DMS79 treated with DMSO at 0.1 percent for 48 hours (cell line): ENCODE results near the gene MTCL1.
A peak's percentile ranks its signal among the peaks of the same experiment; 100 is the strongest.

Source experiments
- DNase-seq: peaks from one replicate; lab custom pipeline; 2025; lab: John Stamatoyannopoulos, UW

The MTCL1 gene

DNA sequence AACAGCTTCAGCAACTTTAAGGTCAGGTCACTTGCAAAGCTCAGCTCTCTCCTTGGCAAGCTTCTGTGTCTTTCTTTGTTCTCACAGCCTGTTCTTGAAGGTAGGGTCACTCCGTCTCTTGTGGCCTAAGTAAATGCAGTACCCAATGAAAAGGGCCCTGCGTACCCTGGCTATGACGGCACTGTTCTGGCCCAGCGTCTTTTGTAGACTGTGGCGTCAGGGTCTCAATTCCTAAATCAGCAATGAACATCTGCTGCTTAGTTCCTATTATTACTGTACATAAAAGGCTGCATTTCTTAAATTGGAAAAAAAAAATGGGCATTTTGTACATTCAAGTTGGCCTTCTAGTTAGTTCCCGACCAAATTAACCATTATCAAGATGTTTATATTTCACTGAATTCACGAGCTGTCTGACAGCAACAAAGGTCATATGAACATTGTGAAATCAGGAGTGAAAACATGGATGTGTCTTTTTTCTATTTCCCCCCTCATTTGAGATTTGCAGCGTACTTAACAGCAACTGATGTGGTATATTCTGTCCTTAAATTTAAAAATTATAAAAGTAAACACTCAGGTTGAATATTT, 17.0 kb upstream of the MTCL1 start:
- DNase-seq, result peak; percentile 70

DNA sequence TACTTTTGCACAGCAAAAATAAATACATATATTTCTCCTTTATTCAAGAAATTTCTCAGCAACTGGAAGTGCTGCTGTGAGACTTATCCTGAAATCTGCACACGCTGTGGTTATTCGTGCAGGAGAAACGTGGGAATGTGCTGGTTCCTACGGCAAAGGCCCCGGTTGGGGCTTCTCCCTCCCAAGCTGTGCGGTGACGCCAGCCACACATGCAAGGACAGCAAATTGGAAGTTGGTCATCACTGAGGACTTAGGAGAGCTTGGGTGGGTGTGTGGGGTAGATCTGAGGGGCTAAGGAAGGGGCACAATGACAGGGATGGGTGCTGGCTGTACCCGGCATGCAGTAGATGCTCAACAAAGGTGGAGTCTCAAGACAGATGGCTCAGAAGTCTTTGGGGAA, 16.5 kb upstream of the MTCL1 start:
- DNase-seq, result no peak

DNA sequence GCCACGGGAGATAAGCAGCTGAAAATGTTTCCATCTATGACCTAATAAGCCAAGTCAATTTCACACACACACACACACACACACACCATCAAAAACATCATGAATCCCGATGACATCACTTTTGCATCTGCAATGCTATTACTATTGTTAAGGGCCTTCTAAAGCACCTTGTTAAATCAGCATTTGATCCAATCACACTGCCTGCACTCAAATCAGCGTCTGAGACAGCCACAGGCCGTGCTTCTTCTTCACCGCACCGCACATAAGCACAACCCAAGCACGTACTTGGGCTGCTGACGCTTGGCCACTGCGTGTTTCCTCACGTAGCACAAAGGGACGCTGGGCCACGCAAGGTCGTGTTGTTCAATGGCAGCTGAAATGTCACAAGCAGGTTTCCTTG, 15.8 kb upstream of the MTCL1 start:
- peak; percentile 44 for DNase-seq

DNA sequence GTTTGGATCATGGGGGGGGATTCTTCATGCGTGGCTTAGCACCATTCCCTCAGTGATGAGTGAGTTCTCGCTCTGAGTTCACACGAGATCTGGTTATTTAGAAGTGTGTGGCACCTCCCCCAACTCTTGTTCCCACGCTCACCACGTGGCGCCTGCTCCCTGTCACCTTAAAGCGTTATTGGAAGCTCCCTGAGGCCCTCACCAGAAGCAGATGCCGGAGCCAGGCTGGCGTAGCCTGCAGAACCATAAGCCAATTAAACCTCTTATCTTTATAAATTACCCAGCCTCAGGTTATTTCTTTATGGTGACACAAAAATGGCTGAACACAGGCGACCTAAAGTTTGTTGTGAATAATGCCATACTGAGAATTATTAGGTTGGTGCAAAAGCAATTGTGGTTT, 10.5 kb upstream of the MTCL1 start:
- DNase-seq, result no peak

DNA sequence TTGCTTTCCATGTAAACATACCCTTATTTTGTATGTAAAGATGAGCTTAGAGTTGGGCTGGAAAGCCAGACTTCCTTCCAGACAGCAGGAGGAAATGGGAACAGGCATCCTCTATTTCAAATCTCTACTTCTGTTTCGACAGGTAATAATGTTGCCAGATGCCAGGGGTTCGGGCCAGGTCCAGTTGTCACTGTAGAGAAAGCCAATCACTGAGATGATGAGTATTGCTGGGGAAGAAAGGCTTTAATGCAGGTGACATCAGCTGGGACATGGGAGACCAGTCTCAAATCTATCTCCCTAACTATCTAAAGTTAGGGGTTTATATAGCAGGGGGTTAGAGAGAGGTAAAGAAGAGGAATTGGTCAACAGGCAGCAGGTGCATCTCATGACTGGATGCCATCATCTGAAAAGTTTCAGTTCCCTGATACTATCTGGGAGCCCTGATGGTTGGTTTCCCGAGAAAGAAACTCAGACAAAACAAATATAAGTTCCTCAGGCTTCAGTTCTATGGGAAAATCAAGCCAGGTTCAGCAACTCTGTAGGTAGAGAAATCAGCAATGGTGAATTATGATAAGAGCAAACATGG, 9.3 kb upstream of the MTCL1 start:
- DNase-seq, result no peak

DNA sequence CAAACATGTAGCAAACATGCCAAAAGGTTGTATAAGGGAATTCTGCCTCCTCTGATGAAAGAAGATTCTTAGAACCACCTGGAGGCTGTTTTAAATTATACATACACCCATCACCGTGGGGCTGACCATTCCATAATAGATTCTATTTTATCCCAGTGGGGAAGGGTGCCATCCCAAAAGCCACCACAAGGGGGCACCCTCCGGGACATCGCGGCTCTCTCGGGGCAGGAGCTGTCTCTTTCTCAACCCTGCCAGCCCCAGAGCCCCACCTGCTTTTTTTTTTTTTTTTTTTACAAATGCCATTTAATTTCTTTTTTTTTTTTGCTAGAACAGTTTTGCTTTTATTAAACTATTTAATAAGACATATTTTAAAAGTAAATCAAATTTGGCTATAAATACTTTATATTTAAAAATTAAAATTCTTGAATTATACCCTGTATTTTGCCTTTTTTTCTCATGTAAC, 8.6 kb upstream of the MTCL1 start:
- peak; percentile 42 for DNase-seq

DNA sequence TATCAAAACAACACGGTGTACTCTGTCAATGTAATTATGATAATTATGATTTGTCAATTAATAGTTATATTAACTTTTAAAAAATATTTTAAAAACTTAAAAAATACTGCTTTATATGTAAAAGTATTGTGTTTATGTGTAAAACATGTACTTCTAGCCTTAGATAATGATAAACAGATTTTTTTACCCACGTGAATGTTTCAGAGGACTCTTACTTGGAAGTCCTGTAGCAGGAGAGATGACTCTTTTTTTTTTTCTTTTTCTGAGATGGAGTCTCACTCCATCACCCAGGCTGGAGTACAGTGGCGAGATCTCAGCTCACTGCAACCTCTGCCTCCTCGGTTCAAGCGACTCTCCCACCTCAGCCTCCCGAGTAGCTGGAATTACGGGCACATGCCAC, 6.2 kb upstream of the MTCL1 start:
- no peak for DNase-seq

DNA sequence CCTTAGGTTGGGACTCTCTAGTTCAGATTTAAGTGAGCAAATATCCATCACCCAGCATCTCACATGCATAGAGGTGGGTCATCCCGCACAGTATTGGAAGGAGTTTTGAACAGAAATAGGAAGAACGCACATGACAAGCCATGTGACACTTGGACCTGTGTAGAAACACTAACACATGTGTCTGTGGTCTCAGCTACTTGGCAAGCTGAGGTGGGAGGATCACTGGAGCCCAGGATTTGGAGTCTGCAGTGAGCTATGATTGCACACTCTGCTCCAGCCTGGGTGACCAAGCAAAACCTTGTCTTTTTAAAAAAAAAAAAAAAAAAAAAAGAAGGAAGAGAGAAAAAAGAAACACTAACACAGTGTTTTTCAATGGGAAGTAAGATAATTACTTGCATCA, 5.4 kb upstream of the MTCL1 start:
- DNase-seq, result no peak

DNA sequence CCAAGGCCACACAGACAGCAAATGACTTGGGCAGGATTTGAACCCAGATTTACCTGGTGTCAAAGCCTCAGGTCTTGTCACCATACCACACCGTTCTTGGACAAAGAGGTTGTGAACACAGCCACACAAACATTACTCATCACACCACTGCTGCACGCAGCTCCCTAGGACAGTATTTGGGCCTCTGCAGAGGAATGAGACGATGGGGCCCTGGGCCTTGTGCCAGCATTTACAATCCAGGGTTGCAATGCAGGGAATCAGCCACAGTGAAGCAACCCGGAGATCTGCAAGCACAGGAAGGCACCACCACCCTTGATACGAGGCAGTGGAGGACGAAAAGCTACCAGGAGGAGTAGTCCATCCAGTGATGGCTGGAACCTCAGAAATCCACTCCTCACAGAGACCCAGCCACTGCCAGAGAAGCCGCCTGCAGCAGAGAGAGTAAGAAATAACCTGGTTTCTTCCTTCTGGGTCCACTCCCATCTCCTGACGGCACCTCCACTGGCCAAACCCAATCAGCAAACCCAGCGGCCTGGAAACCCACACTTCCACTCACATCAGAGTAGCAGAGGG, 3.7 kb upstream of the MTCL1 start:
- no peak for DNase-seq

DNA sequence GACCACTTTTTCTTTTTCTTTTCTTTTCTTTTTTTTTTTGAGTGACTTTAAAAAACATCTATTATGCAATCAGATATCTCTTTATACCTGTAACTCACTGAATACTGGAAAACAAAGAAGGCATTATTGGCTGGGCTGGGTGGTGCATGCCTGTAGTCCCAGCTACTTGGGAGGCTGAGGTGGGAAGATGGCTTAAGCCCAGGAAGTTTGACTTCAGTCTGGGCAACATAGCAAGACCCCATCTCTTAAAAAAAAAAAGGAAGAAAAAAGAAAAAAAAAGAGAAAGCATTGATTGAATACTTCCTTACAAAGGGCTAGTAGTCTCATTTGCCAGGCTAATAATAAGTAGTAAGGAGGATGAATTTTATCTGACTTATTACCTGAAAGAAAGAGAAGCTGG, 2.7 kb upstream of the MTCL1 start:
- no peak for DNase-seq

DNA sequence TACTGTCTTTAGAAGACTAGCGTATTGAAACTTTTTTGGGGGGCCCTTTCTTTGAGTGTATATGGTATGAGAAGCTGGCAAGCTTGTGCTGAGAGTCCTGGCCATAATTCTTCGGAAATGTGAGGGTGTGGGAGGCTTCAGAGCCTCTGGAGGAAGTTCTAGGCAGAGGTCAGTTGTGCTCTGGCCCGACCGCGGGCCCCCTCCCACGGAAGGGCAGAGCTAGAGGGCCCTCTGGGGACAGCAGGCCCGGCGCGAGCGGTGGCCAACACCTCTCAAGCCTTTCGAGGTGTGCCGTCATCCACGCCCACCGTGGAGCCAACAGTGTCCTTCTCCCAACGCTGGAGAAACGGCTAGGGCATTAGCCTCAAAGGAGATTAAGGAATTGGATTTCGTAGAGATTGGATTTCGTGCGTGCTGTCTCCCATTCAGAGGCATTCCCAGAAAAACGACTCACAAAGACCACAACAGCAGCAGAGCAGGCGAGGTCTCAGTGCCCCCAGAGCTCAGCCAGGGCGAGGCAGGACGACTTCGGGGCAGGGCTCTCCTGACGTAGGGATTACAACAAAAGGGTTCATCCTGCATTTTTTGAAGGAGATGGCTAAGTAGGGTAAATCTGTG, 2.2 kb upstream of the MTCL1 start:
- no peak for DNase-seq

DNA sequence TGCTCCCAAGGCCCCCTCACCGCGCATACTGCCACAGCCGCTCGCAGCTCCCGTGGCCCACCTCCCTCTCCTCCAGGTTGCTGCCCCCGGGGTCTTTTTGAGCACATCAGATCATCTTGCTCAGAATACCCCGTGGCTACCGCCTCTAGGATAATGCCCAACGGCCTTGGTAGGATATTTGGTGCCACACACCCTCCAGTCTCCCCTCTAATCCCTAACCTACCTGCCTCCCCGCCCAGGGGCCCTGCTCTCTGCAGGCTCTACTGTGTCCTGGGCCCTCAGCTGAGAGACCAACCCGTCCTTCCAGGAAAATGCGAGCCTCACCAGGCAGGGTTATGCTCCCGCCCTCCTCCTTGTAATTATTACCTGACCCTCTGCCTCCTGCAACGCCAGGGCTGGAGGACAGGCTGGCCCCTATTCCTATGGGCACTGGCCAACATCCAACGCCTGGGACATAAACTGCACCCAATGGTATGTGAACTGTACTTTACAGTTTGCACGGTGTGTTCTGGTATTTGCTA, 1.5 kb upstream of the MTCL1 start:
- no peak for DNase-seq

DNA sequence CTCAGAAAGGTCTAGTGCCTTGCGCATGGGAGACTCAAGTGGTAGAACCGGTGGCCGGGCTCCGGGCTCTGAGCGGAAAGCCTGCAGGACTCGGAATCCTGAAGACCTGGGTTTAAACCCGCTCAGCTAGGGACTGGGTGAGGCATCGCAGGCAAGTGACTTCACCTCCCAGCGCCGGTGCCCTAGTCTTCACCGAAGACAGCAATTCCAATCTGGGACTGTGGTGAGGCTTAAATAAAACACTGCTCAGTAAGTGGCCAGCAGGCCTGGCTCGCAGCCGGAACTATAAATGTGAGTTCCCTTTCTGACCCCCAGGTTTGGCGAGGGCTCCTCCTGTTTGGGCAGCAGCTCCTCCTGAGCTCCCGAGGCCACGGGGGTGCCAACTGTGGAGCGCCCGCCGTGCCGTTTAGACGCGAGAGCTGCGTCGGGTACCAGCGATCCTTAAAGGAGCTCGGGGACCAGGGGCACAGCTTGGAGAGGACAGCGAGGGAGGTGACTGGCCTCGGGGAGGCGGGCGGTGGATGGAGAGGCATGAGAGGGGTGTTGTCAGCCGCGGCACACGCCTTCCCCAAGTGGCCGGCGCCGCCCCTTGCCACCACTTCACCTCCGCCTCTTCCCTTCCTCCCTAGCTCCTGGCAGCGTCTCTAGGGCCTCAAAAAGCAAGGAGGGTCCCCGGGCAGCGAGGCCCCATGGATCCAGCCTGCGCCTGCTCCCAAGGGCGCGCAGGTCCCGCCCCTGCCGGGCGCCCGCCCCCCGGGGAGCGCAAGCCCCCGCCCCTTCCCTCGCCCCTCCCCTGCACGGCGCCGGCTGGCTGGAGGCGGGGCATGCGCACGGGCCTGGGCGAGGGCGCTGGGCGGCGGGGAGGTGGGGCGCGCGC, 757 bp upstream of the MTCL1 start:
- peak; percentile 99 for DNase-seq

DNA sequence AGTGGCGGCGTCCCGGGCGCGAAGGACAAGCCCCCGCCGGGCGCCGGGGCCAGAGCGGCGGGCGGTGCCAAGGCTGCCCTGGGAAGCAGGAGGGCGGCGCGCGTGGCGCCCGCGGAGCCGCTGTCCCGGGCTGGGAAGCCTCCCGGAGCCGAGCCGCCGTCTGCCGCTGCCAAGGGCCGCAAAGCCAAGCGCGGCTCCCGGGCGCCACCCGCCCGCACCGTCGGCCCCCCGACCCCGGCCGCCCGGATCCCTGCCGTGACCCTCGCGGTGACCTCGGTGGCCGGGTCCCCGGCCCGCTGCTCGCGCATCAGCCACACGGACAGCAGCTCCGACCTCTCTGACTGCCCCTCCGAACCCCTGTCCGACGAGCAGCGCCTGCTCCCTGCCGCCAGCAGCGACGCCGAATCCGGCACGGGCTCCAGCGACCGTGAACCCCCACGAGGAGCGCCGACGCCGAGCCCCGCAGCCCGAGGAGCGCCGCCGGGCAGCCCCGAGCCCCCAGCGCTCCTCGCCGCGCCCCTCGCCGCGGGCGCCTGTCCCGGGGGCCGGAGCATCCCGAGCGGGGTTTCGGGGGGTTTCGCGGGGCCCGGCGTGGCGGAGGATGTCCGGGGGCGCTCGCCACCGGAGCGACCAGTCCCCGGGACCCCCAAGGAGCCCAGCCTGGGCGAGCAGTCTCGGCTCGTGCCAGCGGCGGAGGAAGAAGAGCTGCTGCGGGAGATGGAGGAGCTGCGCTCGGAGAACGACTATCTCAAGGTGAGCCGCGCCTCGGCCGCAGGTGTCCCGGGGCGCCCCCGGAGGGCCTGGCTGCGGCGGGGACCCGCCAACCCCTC, 820 bp downstream of the MTCL1 start:
- no peak for DNase-seq

DNA sequence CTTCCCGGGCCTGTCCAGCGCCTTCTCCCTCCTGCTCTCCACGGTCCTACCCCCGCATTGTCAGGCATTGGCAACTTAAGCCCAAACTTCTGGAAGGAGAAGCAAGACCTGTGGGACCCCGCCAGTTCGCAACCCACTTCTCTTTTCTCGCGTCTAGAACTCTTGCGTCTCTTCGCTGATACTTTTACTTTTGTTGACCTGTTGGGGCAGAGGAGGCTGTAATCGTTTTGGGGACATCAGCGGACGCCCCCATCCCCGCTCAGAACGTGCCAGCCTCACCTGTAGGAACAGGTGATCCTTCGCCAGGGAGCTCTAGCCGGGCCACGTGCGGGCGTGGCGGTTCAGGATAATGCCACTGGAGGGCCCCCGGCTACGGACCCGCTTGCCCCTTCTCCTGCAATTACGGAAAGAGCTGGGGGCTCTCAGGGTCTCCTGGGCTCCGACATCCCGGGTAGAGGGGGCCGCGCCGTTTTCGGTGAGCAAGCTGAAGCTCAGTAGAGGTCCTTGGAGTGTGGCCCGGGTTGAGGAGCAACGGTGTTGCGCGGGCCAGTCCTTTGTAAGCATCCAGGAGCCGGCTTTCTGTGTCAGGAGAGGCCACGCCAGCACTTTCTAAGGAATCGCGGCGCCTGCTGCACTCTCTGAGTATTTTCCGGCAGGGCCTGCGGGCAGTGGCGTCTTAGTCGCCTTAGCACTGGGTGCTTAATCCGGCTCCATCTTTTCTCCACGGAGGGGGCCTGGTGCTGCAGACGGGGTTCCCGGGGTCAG, 1.6 kb downstream of the MTCL1 start:
- DNase-seq, result peak; percentile 87

DNA sequence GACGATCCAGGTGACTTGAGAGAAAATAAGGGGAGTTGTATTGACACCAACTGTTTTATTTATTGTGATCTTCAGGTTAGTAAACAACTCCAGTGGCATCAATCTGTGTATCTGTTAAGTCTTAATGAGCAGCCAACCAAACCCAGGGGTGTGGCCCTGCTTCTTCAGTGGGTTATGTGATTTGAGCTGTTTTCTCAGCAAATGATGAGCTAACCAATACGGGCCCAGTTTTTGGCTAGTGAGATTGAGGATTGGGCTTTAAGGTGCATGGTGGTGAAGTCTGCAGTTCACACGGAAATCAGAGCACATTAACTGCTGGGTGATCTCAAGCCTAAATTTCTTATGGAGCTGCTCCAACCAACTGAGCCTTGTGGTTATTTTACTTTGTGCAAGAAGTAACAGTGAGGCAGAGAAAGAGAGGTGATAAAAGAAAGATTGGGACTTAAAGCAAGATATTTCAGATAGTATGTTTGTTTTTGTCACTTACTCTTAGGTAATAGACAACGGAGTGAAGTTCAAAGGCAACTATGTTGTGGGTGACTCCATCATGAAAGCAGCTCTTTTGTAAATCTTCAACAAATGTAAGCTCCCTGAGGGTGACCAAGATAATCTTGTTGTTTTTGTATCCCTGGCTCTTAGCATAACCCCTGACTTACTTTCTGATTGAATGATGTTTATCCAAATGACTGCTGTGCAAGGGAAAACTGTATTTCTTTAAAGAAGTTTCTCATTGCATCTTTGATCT, 2.4 kb downstream of the MTCL1 start:
- DNase-seq, result peak; percentile 87

DNA sequence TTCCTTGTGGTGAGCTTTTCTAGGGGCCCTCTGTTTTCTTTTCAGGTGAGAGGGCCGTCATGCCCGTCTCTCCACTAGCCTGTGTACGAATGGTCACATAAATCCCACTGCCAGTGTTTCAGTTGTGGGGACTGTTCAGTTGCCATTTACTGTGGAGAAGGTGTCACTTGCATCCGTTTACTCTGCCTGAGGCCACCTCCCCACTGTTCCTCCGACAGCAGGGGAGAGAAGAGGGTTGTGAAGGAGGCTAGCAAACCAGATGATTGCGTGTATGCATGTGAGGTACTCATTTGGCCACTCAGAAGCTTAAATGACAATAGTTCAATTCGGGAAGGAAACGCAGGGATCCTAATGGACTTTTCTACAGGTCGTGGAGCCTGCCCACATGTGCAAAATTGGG, 3.3 kb downstream of the MTCL1 start:
- DNase-seq, result peak; percentile 34

DNA sequence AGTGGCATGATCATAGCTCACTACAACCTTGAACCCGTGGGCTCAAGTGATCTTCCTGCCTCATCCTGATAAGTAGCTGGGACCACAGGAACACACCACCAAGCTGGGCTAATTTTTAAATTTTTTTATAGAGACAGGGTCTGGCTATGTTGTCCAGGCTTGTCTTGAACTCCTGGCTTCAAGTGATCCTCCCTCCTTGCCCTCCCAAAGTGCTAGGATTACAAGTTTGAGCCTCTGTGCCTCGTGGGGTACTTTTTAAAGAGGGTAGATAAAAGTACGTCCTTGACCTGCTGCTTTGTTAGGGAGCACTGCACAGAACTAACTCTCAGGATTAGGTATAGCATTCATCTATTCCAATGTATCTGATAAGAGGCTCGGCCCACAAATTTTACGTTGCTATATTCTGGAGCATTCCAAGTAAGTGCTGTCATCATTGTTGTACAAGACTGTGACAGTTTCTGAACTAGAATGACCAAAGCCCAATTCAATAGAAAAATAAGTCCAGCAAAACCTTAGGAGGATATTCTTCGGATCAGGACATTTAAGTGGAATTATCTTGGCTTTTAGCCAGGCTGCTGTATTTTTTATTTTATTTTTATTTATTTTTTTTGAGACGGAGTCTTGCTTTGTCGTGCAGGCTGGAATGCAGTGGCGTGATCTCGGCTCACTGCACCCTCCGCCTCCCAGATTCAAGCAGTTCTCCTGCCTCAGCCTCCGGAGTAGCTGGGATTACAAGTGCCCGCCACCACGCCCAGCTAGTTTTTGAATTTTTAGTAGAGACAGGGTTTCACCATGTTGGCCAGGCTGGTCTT, 4.1 kb downstream of the MTCL1 start:
- no peak for DNase-seq

DNA sequence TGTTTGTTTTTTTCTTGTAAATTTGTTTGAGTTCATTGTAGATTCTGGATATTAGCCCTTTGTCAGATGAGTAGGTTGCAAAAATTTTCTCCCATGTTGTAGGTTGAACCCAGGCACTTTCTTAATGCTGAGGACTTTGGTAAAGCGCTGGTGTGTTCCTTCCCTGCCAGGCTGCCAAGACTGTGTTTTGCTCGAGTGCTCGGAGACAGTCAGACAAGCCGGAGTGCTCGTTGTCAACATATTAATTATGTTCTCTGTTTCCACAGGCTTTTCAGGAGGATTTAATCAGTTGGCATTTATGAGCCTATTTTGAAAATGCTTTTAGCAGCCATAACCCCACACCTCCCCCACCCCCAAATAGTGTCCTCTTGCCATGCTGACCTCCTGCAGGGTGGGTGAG, 6.4 kb downstream of the MTCL1 start:
- DNase-seq, result peak; percentile 72
